Measurements from ENCODE around the gene EPHB1.

DNA sequence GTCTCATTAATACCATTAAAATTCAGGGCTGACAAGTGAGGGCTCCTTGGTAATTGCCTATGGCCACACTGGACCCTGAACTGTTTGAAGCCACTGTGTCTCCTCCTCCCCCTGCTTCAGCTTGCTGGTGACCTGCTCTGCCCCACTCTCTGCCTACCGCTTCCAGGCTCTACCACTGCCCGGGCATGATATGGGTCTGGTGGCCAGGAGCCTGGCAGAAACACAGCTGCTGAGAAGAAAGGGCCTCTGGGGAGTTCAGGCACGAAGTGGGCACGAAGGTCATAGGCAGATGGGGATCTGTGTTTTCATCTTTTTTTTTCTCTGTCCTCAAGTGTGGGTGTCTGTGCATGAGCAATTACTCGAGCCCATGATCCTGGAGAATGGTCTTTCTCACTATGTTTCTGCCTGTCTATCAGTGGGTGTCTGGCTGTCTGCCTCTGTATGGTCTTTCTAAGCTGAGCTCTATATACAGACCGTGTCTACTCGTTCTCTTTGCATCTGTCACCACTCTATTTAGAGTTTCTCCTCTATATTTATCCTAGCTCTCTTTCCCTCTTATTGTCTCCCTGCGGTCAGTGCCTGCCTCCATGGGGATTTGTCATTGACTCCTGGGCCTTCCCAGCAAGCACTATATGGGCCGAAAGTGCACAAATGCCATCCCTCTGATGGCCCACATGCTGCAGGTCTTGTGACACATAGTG lies 42.1 kb upstream of the EPHB1 start:
- TF ChIP-seq, protein P1, sequence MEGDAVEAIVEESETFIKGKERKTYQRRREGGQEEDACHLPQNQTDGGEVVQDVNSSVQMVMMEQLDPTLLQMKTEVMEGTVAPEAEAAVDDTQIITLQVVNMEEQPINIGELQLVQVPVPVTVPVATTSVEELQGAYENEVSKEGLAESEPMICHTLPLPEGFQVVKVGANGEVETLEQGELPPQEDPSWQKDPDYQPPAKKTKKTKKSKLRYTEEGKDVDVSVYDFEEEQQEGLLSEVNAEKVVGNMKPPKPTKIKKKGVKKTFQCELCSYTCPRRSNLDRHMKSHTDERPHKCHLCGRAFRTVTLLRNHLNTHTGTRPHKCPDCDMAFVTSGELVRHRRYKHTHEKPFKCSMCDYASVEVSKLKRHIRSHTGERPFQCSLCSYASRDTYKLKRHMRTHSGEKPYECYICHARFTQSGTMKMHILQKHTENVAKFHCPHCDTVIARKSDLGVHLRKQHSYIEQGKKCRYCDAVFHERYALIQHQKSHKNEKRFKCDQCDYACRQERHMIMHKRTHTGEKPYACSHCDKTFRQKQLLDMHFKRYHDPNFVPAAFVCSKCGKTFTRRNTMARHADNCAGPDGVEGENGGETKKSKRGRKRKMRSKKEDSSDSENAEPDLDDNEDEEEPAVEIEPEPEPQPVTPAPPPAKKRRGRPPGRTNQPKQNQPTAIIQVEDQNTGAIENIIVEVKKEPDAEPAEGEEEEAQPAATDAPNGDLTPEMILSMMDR (IDR thresholded peaks at IDR 0.05): no peak
- TF ChIP-seq EP300 (IDR thresholded peaks at IDR 0.05; ENCODE audit: low read depth): no peak

Measured in transverse colon (tissue), 3 donors.